Lower leg skin (tissue), 3 donors: Measurements from ENCODE around the gene LENG1.

Experiments
- POLR2A ChIP-seq, 2 donors: fragments of 450-650 bp; IDR thresholded peaks; one replicate each; pipeline ENCODE4 v1.6.1; 2016 to 2017; ENCODE audit warnings: antibody characterized with exemption in 2 of 2, mild to moderate bottlenecking in 1 of 2, moderate library complexity in 1 of 2
- TF ChIP-seq, protein P1 (sequence below), 3 donors: fragments of 450-650 bp; IDR thresholded peaks; one replicate each; pipeline ENCODE4 v1.5.1; 2016; ENCODE audit warnings: antibody characterized with exemption in 3 of 3, mild to moderate bottlenecking in 3 of 3, moderate library complexity in 2 of 3

DNA sequence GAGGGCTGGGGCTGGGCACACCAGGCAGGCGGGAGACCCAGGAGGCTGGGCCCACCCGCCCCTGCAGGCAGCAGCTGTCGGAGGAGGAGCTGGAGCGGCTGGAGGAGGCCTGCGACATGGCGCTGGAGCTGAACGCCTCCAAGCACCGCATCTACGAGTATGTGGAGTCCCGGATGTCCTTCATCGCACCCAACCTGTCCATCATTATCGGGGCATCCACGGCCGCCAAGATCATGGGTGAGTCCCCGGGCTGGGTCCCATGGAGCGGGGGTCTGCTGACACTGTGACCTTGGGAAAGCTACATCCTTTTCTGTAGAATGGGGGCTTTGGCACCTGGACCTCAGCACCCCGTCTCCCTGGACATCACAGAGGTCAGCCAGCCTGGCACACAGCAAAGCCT, 35.8 kb downstream of the LENG1 start:
- no peak for TF ChIP-seq POLR2A (IDR thresholded peaks at IDR 0.05)
- TF ChIP-seq, protein P1, sequence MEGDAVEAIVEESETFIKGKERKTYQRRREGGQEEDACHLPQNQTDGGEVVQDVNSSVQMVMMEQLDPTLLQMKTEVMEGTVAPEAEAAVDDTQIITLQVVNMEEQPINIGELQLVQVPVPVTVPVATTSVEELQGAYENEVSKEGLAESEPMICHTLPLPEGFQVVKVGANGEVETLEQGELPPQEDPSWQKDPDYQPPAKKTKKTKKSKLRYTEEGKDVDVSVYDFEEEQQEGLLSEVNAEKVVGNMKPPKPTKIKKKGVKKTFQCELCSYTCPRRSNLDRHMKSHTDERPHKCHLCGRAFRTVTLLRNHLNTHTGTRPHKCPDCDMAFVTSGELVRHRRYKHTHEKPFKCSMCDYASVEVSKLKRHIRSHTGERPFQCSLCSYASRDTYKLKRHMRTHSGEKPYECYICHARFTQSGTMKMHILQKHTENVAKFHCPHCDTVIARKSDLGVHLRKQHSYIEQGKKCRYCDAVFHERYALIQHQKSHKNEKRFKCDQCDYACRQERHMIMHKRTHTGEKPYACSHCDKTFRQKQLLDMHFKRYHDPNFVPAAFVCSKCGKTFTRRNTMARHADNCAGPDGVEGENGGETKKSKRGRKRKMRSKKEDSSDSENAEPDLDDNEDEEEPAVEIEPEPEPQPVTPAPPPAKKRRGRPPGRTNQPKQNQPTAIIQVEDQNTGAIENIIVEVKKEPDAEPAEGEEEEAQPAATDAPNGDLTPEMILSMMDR (IDR thresholded peaks at IDR 0.05), result no peak
